HepG2 (cell line): ENCODE results near the gene PRKCE. TPM values are rescaled to one million over a fixed set of nuclear protein-coding genes. Genes with fewer than 3 reads are reported as not detected.

Source experiments
- ARHGAP35 ChIP-seq: sonication (generic); formaldehyde crosslinking; IDR thresholded peaks from 2 replicates; pipeline ENCODE4 v1.9.0; 2022; ENCODE audit warnings: mild to moderate bottlenecking, inconsistent platforms, moderate library complexity, missing genetic modification reagents, borderline replicate concordance
- ATF6 ChIP-seq: sonication (generic); formaldehyde crosslinking; conservative IDR thresholded peaks from 2 replicates; pipeline ENCODE4 v1.4.0; 2020; ENCODE audit warnings: missing genetic modification reagents
- GLI4 ChIP-seq: sonication (generic); formaldehyde crosslinking; IDR thresholded peaks from 2 replicates; pipeline ENCODE4 v1.5.1; 2020; ENCODE audit warnings: missing genetic modification reagents, mild to moderate bottlenecking, moderate library complexity, borderline replicate concordance
- HOXA3 ChIP-seq: sonication (generic); formaldehyde crosslinking; IDR thresholded peaks from 2 replicates; pipeline ENCODE4 v1.5.0; 2020; ENCODE audit warnings: missing genetic modification reagents
- KMT2B ChIP-seq: IDR thresholded peaks from 2 replicates; pipeline ENCODE4 v1.6.1; 2016; ENCODE audit warnings: missing genetic modification reagents, missing compliant biosample characterization
- POGK ChIP-seq: sonication (generic); formaldehyde crosslinking; conservative IDR thresholded peaks from 2 replicates; pipeline ENCODE4 v1.8.0; 2022; ENCODE audit warnings: mild to moderate bottlenecking, moderate library complexity, missing genetic modification reagents
- THYN1 ChIP-seq: sonication (generic); formaldehyde crosslinking; IDR thresholded peaks from 2 replicates; pipeline ENCODE4 v1.8.1; 2023; ENCODE audit warnings: low read depth, mild to moderate bottlenecking, moderate library complexity, missing genetic modification reagents, borderline replicate concordance
- ZNF274 ChIP-seq: sonication (generic); formaldehyde crosslinking; IDR thresholded peaks from 2 replicates; pipeline ENCODE4 v1.5.1; 2020; ENCODE audit warnings: mild to moderate bottlenecking, missing genetic modification reagents
- ZNF362 ChIP-seq: sonication (generic); formaldehyde crosslinking; IDR thresholded peaks from 2 replicates; pipeline ENCODE4 v1.4.0; 2020; ENCODE audit warnings: missing genetic modification reagents, mild to moderate bottlenecking, borderline replicate concordance
- ZNF597 ChIP-seq: sonication (generic); formaldehyde crosslinking; IDR thresholded peaks from 2 replicates; pipeline ENCODE4 v1.5.0; 2020; ENCODE audit warnings: missing genetic modification reagents
- ZNF772 ChIP-seq: sonication (generic); formaldehyde crosslinking; IDR thresholded peaks from 2 replicates; pipeline ENCODE4 v1.5.0; 2020; ENCODE audit warnings: mild to moderate bottlenecking, missing genetic modification reagents
- polyA plus RNA-seq, 8 experiments: library from polyadenylated mRNA; depleted of rRNA in 3 of 8; stranded (reverse) in 7 of 8; unstranded in 1 of 8; fragments of >200 nt; fragmentation: Illumina TruSeq in 4 of 8; extraction: Trizol in 4 of 8; gene quantifications; 2 replicates each; pipeline versions ENCODE4 v1.2.1 to v1.2.3, GENCODE V29; 2011 to 2016; ENCODE audit warnings: low read depth in 4 of 8, missing spikeins in 1 of 8, mixed read lengths in 1 of 8; ENCODE audit not compliant: insufficient read depth in 1 of 8
- total RNA-seq, 5 experiments: library from RNA; depleted of rRNA; stranded (reverse); fragments of >200 nt; fragmentation: Illumina TruSeq; extraction: Trizol; gene quantifications; 2 replicates each; pipeline ENCODE4 v1.2.3, GENCODE V29; 2016; ENCODE audit warnings: low read depth in 1 of 5

Gene PRKCE
- total and polyA plus RNA-seq, 2 of the 13 experiments (the other 11 are each of a cell fraction or from before 2014, with no cell fraction given): 1.0 to 3.9 TPM

GRCh38 chr2:45826884-45827635 lies 175.6 kb downstream of the PRKCE start (continued):
- no peak for TF ChIP-seq ZNF274
- no peak for TF ChIP-seq THYN1 (CRISPR knock-in tag)
- TF ChIP-seq ATF6 (CRISPR knock-in tag): no peak
- TF ChIP-seq KMT2B (CRISPR knock-in tag): no peak
- no peak for TF ChIP-seq ZNF362 (CRISPR knock-in tag)
- TF ChIP-seq GLI4 (CRISPR knock-in tag): no peak
- no peak for TF ChIP-seq ZNF597 (CRISPR knock-in tag)
- TF ChIP-seq ARHGAP35: no peak
- TF ChIP-seq HOXA3: no peak
- TF ChIP-seq POGK: no peak
- no peak for TF ChIP-seq ZNF772 (CRISPR knock-in tag)
